Loucy (cell line): Measurements from ENCODE around the gene EVX2.

Source experiments
- H2AFZ ChIP-seq: fragments of 200-600 bp; sonication (generic); 2 replicates; pipeline ENCODE4 v1.6.0; 2016; ENCODE audit warnings: antibody characterized with exemption, mild to moderate bottlenecking, low read length, moderate library complexity
- H3F3A ChIP-seq: fragments of 200-600 bp; 2 replicates; pipeline ENCODE4 v1.6.0; 2016; ENCODE audit warnings: antibody characterized with exemption, low read depth, mild to moderate bottlenecking
- H3K27me3 ChIP-seq: fragments of 200-600 bp; sonication (generic); 2 replicates; pipeline ENCODE4 v1.6.1; 2014; ENCODE audit warnings: low read length, mild to moderate bottlenecking; ENCODE audit not compliant: insufficient read depth, poor library complexity, severe bottlenecking
- H3K36me3 ChIP-seq: fragments of 200-600 bp; sonication (generic); 2 replicates; pipeline ENCODE4 v1.6.1; 2016; ENCODE audit warnings: low read length; ENCODE audit not compliant: insufficient read depth
- H3K4me1 ChIP-seq: fragments of 200-600 bp; sonication (generic); 2 replicates; pipeline ENCODE4 v1.5.1; 2014; ENCODE audit warnings: low read length, mild to moderate bottlenecking; ENCODE audit not compliant: insufficient read depth, poor library complexity, severe bottlenecking
- H3K4me2 ChIP-seq: fragments of 200-600 bp; sonication (generic); 2 replicates; pipeline ENCODE4 v1.6.0; 2014; ENCODE audit warnings: antibody characterized with exemption, low read length, low read depth, mild to moderate bottlenecking; ENCODE audit not compliant: poor library complexity, severe bottlenecking
- H3K4me3 ChIP-seq: fragments of 200-600 bp; sonication (generic); 2 replicates; pipeline ENCODE4 v1.5.1; 2014; ENCODE audit warnings: low read length, mild to moderate bottlenecking, mixed read lengths; ENCODE audit not compliant: poor library complexity, severe bottlenecking
- H3K79me2 ChIP-seq: fragments of 200-600 bp; sonication (generic); 2 replicates; pipeline ENCODE4 v1.6.1; 2014; ENCODE audit warnings: low read length; ENCODE audit not compliant: insufficient read depth
- H3K9ac ChIP-seq: fragments of 200-600 bp; sonication (generic); 2 replicates; pipeline ENCODE4 v1.6.0; 2014; ENCODE audit warnings: mild to moderate bottlenecking, low read depth, low read length, moderate library complexity; ENCODE audit not compliant: poor library complexity, severe bottlenecking
- H3K9me2 ChIP-seq: fragments of 200-600 bp; sonication (generic); replicated peaks from 2 replicates; pipeline ENCODE4 v1.6.1; 2016; ENCODE audit warnings: low read depth, low read length, mixed read lengths
- H3K9me3 ChIP-seq: fragments of 200-600 bp; sonication (generic); 2 replicates; pipeline ENCODE4 v1.6.1; 2014; ENCODE audit warnings: mild to moderate bottlenecking, antibody characterized with exemption, low read length, low read depth; ENCODE audit not compliant: insufficient read depth
- H4K20me1 ChIP-seq: fragments of 200-600 bp; sonication (generic); 2 replicates; pipeline ENCODE4 v1.6.0; 2014; ENCODE audit warnings: antibody characterized with exemption, low read length, mild to moderate bottlenecking; ENCODE audit not compliant: insufficient read depth, poor library complexity, severe bottlenecking
- CTCF ChIP-seq: fragments of 200-600 bp; sonication (generic); conservative IDR thresholded peaks from 2 replicates; pipeline ENCODE4 v1.5.1; 2014; ENCODE audit warnings: mild to moderate bottlenecking, antibody characterized with exemption, low read length
- EZH2phosphoT487 ChIP-seq: fragments of 200-600 bp; IDR thresholded peaks from 2 replicates; pipeline ENCODE4 v1.6.1; 2018; ENCODE audit warnings: antibody characterized with exemption, mild to moderate bottlenecking, moderate library complexity, borderline replicate concordance

The EVX2 gene

GRCh38 chr2:176104316-176105077 is 20.7 kb upstream of the EVX2 start:
- Histone ChIP-seq H3K4me3 (no peak overlapping the region), H3K9ac (no peak overlapping the region), H4K20me1 (no peaks in the 10 kb centered on the region), H3K4me1 (peaks cover 3% of the 10 kb centered on the region), H3K9me2 (no peaks in the 10 kb centered on the region), H3K4me2 (peak overlapping the region; percentile 46), H3K27me3 (no peaks in the 10 kb centered on the region), H3K79me2 (no peaks in the 10 kb centered on the region), H3F3A (no peaks in the 10 kb centered on the region), H2AFZ (no peak overlapping the region), H3K9me3 (no peaks in the 10 kb centered on the region), H3K36me3 (no peaks in the 10 kb centered on the region)
- TF ChIP-seq CTCF (no peak), EZH2phosphoT487 (no peak)

- Histone ChIP-seq H3F3A (no peaks in the 10 kb centered on the region), H3K4me1 (peaks cover 3% of the 10 kb centered on the region), H3K79me2 (no peaks in the 10 kb centered on the region), H3K4me3 (no peak overlapping the region), H2AFZ (no peak overlapping the region), H3K27me3 (no peaks in the 10 kb centered on the region), H4K20me1 (no peaks in the 10 kb centered on the region), H3K9me2 (no peaks in the 10 kb centered on the region), H3K9ac (no peak overlapping the region), H3K36me3 (no peaks in the 10 kb centered on the region), H3K9me3 (no peaks in the 10 kb centered on the region), H3K4me2 (peak overlapping the region; percentile 46)
- TF ChIP-seq EZH2phosphoT487, result no peak
- TF ChIP-seq CTCF, result no peak
Measured at GRCh38 chr2:176103742-176104315, 20.1 kb upstream of the EVX2 start.

GRCh38 chr2:176103194-176103593 is 19.4 kb upstream of the EVX2 start:
- no peaks in the 10 kb centered on the region for H3K27me3 ChIP-seq
- no peak overlapping the region for H3K4me3 ChIP-seq

More at GRCh38 chr2:176103194-176103593, 19.4 kb upstream of the EVX2 start:
- Histone ChIP-seq H3K9me3 (no peaks in the 10 kb centered on the region), H3K36me3 (no peaks in the 10 kb centered on the region), H4K20me1 (no peaks in the 10 kb centered on the region), H3K4me1 (peaks cover 3% of the 10 kb centered on the region), H2AFZ (no peak overlapping the region), H3K79me2 (no peaks in the 10 kb centered on the region), H3K4me2 (no peak overlapping the region), H3F3A (no peaks in the 10 kb centered on the region), H3K9me2 (no peaks in the 10 kb centered on the region), H3K9ac (no peak overlapping the region)
- TF ChIP-seq EZH2phosphoT487, result no peak
- no peak for TF ChIP-seq CTCF
